22Rv1 (cell line): ENCODE results near the gene FGFBP2.

ENCODE experiments used
- ZFX ChIP-seq: fragments of 450-650 bp; IDR thresholded peaks from 2 replicates; pipeline ENCODE4 v1.6.1; 2017; ENCODE audit warnings: antibody characterized with exemption, borderline replicate concordance
- TF ChIP-seq, protein P1 (sequence below): fragments of 450-650 bp; IDR thresholded peaks from 2 replicates; pipeline ENCODE4 v1.5.1; 2017; ENCODE audit warnings: mild to moderate bottlenecking

DNA sequence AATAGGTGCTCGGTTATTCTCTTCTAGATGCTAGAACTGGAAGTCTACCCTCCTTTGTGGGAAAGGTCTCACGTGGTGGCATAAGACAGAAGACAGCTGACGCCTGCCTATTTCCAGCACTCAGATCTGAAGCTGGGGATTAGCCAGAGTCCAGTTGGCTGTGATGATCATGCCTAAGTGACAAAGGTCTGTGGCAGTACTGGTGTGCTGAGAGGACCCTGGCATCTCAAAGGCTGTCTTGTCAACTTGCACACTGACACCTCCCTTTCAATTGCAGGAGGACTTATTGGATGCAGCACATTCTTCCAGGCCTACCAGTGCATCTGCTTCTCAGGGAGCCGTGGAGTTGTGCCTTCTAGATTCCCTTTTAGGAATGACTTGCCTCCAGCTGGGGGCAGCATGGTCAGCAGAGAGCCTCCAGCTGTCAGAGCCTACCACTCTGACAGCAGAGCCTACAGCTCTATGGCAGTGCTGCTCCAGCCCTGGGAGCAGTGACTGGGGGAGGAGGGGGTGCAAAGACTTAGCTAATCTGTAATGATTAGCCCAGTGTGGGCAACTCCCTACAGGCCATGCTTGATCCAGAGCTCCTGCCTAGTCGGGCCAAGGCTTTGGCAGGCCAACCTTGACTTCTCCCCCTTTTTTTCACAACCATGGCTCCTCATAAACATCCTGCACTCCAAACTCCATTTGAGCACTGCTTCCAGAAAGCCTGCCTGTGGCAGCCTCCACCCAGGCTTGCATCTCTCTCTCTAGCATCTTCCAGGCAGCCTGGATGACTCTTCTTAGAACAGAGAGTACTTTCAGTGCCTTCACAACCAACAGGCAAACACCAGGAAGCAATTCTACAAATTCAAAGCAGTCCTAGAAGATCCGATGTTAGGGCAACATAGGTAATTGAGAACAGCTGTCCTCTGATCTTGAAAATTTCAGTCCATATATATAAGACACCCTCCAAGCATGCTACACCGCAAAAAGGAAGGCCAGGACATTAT, 13.8 kb upstream of the FGFBP2 start:
- TF ChIP-seq, protein P1, sequence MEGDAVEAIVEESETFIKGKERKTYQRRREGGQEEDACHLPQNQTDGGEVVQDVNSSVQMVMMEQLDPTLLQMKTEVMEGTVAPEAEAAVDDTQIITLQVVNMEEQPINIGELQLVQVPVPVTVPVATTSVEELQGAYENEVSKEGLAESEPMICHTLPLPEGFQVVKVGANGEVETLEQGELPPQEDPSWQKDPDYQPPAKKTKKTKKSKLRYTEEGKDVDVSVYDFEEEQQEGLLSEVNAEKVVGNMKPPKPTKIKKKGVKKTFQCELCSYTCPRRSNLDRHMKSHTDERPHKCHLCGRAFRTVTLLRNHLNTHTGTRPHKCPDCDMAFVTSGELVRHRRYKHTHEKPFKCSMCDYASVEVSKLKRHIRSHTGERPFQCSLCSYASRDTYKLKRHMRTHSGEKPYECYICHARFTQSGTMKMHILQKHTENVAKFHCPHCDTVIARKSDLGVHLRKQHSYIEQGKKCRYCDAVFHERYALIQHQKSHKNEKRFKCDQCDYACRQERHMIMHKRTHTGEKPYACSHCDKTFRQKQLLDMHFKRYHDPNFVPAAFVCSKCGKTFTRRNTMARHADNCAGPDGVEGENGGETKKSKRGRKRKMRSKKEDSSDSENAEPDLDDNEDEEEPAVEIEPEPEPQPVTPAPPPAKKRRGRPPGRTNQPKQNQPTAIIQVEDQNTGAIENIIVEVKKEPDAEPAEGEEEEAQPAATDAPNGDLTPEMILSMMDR, result no peak
- no peak for TF ChIP-seq ZFX
